A673 (cell line): Measurements from ENCODE around the gene SMIM45.

Source experiments
- BruUV-seq: library from RNA; stranded (reverse); fragments of 400-500 nt; replicated peaks from 2 replicates; lab custom pipeline; 2021; lab: Mats Ljungman, UMichigan
- CTCF ChIA-PET: fragments of 300-600 bp; sonication (Branson Sonifier 250); formaldehyde crosslinking; loops from one replicate; lab custom pipeline; 2022; ENCODE audit warnings: antibody characterized with exemption; lab: Charles Lee
- POLR2A ChIA-PET: fragments of 300-600 bp; sonication (Branson Sonifier 250); formaldehyde crosslinking; loops from one replicate; lab custom pipeline; 2022; ENCODE audit warnings: antibody characterized with exemption; ENCODE audit not compliant: low non-redundant PET; lab: Charles Lee
- DNase-seq: peaks from one replicate; pipeline ENCODE4 v3.0.0-alpha.2; 2015; ENCODE audit warnings: low spot score
- H3K27ac ChIP-seq: fragments of 200-600 bp; sonication (generic); 2 replicates; pipeline ENCODE4 v1.5.1; 2016; ENCODE audit warnings: mixed run types, low read depth, mild to moderate bottlenecking, mixed read lengths, antibody characterized with exemption, low read length; ENCODE audit not compliant: poor library complexity, severe bottlenecking
- H3K27me3 ChIP-seq: fragments of 200-600 bp; sonication (generic); replicated peaks from 2 replicates; pipeline ENCODE4 v1.6.1; 2017; ENCODE audit warnings: mixed run types, low read depth, mild to moderate bottlenecking, mixed read lengths, antibody characterized with exemption, low read length; ENCODE audit not compliant: insufficient read depth, poor library complexity
- H3K36me3 ChIP-seq: fragments of 200-600 bp; sonication (generic); 2 replicates; pipeline ENCODE4 v1.6.1; 2016; ENCODE audit warnings: mixed run types, mild to moderate bottlenecking, mixed read lengths, antibody characterized with exemption, low read length; ENCODE audit not compliant: insufficient read depth, poor library complexity, severe bottlenecking
- H3K4me1 ChIP-seq: fragments of 200-600 bp; sonication (generic); 2 replicates; pipeline ENCODE4 v1.6.1; 2017; ENCODE audit warnings: mixed run types, mild to moderate bottlenecking, mixed read lengths, antibody characterized with exemption, low read length; ENCODE audit not compliant: insufficient read depth, poor library complexity, severe bottlenecking
- H3K4me3 ChIP-seq: fragments of 200-600 bp; sonication (generic); 2 replicates; pipeline ENCODE4 v1.5.1; 2016; ENCODE audit warnings: low read depth, mixed run types, mild to moderate bottlenecking, mixed read lengths, low read length; ENCODE audit not compliant: poor library complexity, severe bottlenecking
- H3K9me3 ChIP-seq: fragments of 200-600 bp; sonication (generic); 2 replicates; pipeline ENCODE4 v1.6.1; 2016; ENCODE audit warnings: mixed run types, low read depth, mild to moderate bottlenecking, mixed read lengths, antibody characterized with exemption, low read length; ENCODE audit not compliant: poor library complexity, severe bottlenecking
- EZH2 ChIP-seq: fragments of 200-600 bp; sonication (generic); IDR thresholded peaks from 2 replicates; pipeline ENCODE4 v1.6.1; 2017; ENCODE audit warnings: borderline replicate concordance, low read depth, mild to moderate bottlenecking, mixed read lengths, antibody characterized with exemption, low read length; ENCODE audit not compliant: poor library complexity, severe bottlenecking
- intact Hi-C: fragments of 100-400 bp; cut with micrococcal nuclease; formaldehyde crosslinking; loops from one replicate; pipeline ENCODE4 v1.10.0; 2022; ENCODE audit not compliant: unreplicated experiment
- TF ChIP-seq, protein P1 (sequence below): fragments of 300-800, 200-600 bp; sonication (generic); conservative IDR thresholded peaks from 2 replicates; pipeline ENCODE4 v1.5.1; 2017; ENCODE audit warnings: low read depth, mild to moderate bottlenecking, antibody characterized with exemption, low read length, moderate library complexity, mixed read lengths

SMIM45 gene

DNA sequence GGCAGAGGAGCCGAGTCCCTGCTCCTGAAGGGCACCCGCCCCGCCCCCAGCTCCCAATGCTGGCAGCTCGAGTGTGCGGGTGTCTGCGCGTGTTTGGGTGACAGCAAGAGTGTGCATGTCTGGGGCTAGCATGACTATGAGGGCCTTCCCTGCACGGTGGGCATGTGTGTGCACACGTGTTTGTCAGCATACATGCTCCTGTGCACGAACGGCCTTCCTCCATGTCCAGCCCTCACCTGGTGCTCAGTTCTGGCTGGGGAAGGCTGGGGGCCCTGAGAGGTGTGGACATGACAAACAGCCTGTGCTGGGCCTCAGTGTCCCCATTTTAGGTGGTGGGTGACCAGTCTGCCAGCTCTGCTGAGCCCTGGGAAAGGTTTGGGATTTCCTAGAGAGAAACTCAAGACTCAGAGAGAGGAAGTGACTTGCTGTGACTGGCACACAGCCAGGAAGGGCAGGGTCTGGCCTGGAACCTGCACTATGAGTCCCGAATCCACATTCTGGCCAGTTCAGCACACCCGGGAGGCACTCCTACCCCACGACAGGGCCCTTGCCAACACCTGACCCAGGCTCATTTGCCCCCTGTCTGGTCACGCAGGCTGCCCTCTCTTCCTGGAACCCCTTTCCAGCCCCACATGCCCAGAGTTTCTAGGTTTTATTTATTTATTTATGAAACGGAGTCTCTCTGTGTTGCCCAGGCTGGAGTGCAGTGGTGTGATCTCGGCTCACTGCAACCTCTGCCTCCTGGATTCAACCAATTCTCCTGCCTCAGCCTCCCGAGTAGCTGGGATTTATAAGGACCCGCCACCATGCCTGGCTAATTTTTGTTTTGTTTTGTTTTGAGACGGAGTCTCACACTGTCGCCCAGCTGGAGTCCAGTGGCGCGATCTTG lies 33.8 kb upstream of the SMIM45 start:
- peaks cover 35% of the 10 kb centered on the region for H3K4me1 ChIP-seq
- no TSS peak for BruUV-seq
- peaks cover 20% of the 10 kb centered on the region for H3K27me3 ChIP-seq
- CTCF ChIA-PET, result no interaction called here
- TF ChIP-seq EZH2, result no peak
- DNase-seq, result peak; percentile 91
- intact Hi-C loops, result no loop called here
- no peak overlapping the region for H3K4me3 ChIP-seq
- POLR2A ChIA-PET, result no interaction called here
- H3K27ac ChIP-seq, result no peak overlapping the region
- no peaks in the 10 kb centered on the region for H3K9me3 ChIP-seq
- no peaks in the 10 kb centered on the region for H3K36me3 ChIP-seq

DNA sequence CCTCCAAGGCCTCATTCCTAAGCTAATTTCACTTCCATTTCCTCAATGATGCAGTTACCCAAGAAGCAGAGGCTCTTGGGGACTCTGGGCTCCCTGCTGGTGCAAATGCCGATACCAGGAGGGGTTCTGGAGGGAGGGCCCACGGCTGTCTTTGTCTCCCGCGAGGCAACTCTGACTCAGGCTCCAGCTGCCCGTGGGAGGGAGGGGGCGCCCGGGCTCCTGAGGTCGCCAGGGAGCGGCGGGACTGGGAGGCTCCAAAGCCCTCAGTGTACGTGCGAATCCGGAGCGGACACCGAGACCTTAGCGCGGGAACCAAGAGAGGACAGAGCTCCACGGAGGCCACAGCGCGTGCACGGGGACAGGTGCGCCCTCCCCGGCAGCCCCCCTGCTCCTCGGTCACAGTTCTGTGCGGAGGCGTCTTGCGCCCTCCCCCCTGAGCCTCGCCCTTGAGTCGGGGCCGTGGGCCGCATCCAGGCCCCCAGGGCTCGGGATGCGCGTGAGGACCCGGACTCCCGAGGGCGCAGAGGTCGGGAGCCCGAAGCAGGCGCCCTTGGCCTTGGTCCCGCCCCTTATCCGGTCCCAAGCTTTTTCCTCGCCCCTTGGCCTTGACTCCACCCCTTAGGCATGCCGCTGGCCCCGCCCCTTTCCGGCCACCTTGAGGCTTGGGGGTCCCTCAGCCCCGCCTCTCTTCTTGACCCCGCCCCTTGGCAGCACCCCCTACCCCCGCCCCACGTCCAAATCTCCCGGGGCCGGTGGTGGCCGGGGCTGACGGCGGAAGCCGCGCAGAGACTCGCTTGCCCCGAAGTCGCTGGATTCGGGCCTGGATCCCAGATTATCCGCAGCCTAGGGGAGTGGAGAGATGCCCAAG lies 32.4 kb upstream of the SMIM45 start:
- ChIA-PET CTCF (no interaction called here), POLR2A (no interaction called here)
- H3K36me3 ChIP-seq, result no peaks in the 10 kb centered on the region
- DNase-seq, result peak; percentile 84
- no TSS peak for BruUV-seq
- H3K9me3 ChIP-seq, result no peaks in the 10 kb centered on the region
- intact Hi-C loops, result no loop called here
- H3K27ac ChIP-seq, result peak overlapping the region; percentile 30
- no peak for TF ChIP-seq EZH2
- TF ChIP-seq, protein P1, sequence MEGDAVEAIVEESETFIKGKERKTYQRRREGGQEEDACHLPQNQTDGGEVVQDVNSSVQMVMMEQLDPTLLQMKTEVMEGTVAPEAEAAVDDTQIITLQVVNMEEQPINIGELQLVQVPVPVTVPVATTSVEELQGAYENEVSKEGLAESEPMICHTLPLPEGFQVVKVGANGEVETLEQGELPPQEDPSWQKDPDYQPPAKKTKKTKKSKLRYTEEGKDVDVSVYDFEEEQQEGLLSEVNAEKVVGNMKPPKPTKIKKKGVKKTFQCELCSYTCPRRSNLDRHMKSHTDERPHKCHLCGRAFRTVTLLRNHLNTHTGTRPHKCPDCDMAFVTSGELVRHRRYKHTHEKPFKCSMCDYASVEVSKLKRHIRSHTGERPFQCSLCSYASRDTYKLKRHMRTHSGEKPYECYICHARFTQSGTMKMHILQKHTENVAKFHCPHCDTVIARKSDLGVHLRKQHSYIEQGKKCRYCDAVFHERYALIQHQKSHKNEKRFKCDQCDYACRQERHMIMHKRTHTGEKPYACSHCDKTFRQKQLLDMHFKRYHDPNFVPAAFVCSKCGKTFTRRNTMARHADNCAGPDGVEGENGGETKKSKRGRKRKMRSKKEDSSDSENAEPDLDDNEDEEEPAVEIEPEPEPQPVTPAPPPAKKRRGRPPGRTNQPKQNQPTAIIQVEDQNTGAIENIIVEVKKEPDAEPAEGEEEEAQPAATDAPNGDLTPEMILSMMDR, result no peak
- peak overlapping the region; percentile 42 for H3K4me3 ChIP-seq
- peaks cover 10% of the 10 kb centered on the region for H3K27me3 ChIP-seq
- H3K4me1 ChIP-seq, result peaks cover 35% of the 10 kb centered on the region

DNA sequence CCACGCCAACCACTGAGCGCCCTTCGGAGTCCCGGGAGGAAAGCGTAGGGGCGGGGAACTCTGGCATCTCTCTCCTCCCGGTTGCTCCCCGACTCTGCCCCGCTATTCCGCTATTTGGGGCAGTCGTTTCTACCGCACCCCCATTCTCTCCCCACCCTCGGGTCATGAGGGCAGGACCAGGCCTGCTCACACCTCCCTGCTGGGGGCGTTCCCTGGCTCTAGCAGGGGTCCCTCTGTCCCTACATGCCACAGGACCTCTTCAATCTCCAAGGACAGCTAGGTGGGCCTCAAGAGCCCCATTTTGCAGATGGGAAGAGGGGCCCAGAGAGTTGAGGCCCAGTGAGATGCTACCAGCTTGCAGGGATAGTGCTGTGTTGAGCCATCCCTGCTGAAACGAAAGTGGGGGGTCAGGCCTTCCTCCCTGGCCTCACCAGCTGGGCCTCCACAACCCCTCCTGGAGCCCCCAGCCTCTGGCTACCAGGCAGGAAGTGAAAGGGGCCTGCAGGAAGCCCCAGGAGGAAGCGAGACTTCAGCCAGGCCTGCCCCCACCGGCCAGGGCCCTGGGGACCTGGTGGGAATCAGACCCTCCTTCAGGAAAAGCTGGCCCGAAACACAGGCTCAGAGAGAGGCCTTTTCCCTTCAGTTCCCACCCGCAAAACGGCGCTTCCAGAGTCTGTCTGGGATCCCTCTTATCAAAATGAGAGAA lies 31.5 kb upstream of the SMIM45 start:
- Histone ChIP-seq H3K36me3 (no peaks in the 10 kb centered on the region), H3K4me1 (peaks cover 33% of the 10 kb centered on the region), H3K27me3 (peaks cover 6% of the 10 kb centered on the region), H3K4me3 (no peak overlapping the region), H3K9me3 (no peaks in the 10 kb centered on the region), H3K27ac (no peak overlapping the region)
- no TSS peak for BruUV-seq
- POLR2A ChIA-PET, result no interaction called here
- CTCF ChIA-PET, result no interaction called here
- no peak for DNase-seq
- TF ChIP-seq, protein P1, result no peak
- TF ChIP-seq EZH2, result no peak
- intact Hi-C loops, result no loop called here
